GM20000 (cell line): ENCODE measurements around the gene UBE2G2.
A peak's percentile ranks its signal among the peaks of the same experiment; 100 is the strongest.

ENCODE experiments used
- DNase-seq: peaks from one replicate; pipeline ENCODE4 v3.0.0; 2012; ENCODE audit warnings: low spot score
- TF ChIP-seq, protein P1 (sequence below): IDR thresholded peaks from 2 replicates; pipeline ENCODE4 v1.5.1; 2012; ENCODE audit warnings: mild to moderate bottlenecking, control low read depth; ENCODE audit errors: extremely low read depth, missing control alignments

UBE2G2 gene

DNA sequence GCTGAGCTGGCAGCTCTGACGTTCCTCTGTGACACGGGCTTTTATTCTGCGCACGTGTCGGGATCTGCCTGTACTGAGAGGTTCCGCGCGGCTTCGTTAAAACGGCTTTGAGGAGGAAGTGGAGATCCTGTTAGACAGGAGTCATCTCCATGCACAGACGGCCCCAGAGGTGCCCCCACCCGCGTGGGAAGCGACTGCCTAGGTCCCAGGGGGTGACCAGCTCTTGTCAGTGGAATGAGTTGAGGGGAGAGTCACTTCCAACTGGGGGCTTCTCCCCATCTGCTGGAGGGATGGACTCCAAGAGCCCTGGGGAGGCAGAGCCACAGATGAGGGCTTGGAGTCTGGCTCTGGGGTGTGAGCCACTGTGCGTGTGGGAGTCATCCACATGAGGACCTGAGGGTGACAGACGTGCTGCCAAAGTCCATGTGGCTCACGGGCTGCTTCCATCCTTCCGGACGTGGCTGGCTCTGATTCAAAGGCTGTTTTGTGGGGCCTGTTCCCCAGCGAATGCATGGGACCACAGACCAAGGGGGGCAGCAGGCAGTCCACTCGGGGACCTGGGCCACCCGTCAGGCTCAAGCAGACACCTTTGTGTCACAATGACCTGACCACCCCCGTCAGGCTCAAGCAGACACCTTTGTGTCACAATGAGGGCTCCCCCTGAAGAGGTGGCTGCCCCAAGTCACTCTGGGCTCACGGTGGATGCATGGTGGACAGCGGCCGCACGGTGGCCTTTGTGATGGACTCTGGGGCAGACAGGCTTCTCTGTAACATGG lies 45.1 kb upstream of the UBE2G2 start:
- peak; percentile 58 for DNase-seq

DNA sequence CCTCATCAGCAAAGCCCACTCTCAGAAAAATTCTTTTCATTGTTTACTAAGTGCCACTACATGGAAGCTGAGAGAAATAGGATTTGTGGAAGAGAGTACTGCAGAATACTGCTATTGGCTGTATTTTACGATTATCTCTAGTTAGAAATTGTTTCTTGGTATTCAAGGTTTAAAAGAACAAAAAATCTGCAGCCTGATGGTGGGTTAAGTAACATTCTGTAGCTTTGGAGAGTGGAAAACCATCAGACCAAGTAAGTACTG lies 44.5 kb upstream of the UBE2G2 start:
- TF ChIP-seq, protein P1, sequence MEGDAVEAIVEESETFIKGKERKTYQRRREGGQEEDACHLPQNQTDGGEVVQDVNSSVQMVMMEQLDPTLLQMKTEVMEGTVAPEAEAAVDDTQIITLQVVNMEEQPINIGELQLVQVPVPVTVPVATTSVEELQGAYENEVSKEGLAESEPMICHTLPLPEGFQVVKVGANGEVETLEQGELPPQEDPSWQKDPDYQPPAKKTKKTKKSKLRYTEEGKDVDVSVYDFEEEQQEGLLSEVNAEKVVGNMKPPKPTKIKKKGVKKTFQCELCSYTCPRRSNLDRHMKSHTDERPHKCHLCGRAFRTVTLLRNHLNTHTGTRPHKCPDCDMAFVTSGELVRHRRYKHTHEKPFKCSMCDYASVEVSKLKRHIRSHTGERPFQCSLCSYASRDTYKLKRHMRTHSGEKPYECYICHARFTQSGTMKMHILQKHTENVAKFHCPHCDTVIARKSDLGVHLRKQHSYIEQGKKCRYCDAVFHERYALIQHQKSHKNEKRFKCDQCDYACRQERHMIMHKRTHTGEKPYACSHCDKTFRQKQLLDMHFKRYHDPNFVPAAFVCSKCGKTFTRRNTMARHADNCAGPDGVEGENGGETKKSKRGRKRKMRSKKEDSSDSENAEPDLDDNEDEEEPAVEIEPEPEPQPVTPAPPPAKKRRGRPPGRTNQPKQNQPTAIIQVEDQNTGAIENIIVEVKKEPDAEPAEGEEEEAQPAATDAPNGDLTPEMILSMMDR: no peak
- DNase-seq: no peak

More for the DNA sequence above, 45.1 kb upstream of the UBE2G2 start:
- TF ChIP-seq, protein P1: no peak

DNA sequence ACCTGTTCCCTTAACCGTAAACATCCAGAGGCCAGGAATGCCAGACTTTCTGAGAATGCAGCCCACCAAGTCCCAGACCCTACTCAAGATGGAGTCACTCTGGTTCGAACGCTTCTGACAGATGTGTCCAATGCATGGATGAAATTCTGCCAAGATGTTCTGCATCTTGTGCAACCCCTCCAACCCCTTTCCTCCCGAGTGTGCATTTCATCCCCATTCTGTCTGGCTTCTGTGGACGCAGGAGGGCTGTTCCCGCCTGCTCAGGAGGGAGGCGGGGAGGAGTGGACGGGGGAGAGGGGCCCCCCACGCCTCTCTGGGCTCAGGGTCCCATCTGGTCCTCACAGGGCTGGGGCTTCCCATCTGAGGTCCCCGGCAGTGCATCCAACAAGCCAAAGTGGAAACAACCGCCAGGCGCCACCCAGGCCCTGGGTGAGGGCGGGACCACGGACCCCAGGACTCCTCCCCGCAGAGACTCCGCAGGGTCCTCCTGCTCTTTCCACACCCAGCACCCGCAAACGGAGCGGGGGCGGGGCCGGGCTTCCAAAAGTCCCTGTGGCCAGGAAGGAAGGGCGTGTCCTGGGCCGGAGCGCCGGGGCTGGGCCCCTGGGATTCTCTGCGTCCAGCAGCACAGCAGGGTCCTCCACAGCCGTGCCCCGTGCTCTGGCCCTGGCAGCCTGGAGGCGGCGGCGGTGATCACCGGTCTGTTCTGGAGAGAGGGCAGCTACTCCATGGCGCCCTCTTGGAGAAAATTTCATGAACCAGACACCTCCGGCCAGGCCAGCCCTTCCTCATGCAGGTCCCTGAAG lies 44.0 kb upstream of the UBE2G2 start:
- DNase-seq: peak; percentile 88
- TF ChIP-seq, protein P1: peak; percentile 40

DNA sequence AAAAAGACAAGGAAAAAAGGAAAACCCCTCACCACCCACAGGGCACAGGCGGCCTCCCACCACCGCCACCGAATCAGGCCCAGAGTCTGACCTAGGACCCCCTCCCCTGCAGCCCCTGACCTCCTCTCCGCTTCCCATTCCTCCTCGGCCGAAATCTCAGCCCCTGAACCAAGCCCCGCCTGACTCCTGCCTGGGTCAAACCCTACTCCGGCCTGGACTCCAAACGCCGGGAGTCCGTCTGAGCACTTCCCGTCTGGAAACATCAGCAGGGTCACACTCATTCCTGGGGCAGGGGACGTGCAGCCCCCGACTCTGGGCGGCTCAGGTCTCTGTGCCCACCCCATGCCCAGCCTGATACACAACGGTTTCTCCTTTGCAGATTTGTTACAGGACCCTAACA lies 42.6 kb upstream of the UBE2G2 start:
- TF ChIP-seq, protein P1: no peak
- DNase-seq: no peak

DNA sequence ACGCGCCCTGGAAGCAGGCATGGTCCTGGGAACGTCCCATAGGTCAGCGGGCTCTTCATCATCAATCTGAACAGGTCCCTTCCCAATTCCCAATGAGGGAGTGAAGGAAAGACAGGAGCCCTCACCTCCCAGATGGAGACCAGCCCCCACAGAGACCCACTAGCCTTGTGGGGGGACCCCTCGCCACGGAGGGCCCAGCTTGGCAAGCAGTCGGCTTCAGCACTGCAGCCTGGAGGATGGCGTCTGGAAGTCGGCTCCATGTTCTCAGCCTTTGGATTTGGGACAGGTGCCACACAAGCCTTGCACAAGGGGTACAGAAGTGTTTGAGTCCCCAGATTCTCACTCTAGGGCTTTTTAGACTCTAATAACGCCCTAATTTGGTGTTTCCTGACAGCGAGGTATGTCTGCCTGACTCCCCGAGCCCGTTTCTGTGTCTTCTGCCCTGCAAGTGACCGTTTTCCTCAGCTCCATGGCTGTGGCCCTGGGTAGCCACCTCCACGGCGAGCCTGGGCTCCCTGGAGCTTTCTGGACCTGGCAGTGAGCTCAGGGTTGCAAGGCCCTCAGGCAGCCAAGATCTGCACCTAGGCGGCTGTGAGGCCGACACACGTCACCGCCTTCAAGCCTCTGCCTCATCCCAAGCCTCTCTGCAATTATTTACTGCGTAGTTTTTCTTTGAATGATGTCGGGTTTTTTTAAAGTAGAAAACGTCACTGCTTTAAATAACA lies 41.3 kb upstream of the UBE2G2 start:
- TF ChIP-seq, protein P1: no peak
- no peak for DNase-seq

DNA sequence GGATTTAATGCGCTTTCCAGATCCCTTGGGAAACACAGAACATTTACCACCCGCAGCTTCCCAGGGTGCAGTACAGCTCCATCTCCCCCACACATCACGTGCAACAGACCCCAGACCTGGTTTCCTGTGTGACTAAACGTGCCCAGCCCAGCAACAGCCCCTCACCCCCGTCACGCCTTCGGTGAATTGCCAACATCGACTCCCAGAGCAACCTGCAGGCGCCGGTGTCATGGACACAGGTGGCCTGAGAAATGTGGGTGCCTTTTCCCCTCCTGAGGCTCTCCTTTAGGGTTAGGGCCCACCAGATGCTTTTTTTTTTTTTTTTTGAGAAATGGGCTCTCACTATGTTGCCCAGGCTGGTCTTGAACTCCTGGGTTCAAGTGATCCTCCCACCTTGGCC lies 40.5 kb upstream of the UBE2G2 start:
- TF ChIP-seq, protein P1: no peak
- no peak for DNase-seq

DNA sequence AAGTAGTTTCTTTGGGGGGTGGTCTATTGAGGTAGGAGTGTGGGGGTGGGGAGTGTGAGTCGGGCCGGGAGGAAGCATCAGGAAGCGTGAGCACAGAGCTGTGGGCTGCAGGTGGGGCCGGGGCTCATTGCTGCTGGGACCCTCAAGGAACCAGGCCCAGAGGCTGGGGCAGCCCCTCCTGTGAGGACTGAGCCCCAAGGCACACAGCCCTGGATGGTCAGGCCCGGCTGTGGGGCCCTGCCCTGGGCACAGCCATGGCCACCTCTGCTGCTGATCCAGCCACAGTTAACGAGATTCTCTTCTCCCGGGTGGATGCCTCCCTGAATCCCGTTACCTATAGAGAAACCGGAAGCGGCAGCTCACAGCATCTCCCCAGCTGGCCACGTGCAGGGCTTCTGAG lies 39.2 kb upstream of the UBE2G2 start:
- TF ChIP-seq, protein P1: no peak
- no peak for DNase-seq
